SKM-1 treated with dmso at 0.1 percent for 144 hours (cell line): ENCODE results near the gene PTGS2.
"Not testable (repeated sequence)": the region's sequence is repeated elsewhere in the genome, so short reads cannot be mapped to it uniquely, and the experiment has no call there.

Experiments used
- DNase-seq: peaks from one replicate; lab custom pipeline; 2025; ENCODE audit not compliant: unreplicated experiment; lab: John Stamatoyannopoulos, UW

PTGS2 gene

DNA sequence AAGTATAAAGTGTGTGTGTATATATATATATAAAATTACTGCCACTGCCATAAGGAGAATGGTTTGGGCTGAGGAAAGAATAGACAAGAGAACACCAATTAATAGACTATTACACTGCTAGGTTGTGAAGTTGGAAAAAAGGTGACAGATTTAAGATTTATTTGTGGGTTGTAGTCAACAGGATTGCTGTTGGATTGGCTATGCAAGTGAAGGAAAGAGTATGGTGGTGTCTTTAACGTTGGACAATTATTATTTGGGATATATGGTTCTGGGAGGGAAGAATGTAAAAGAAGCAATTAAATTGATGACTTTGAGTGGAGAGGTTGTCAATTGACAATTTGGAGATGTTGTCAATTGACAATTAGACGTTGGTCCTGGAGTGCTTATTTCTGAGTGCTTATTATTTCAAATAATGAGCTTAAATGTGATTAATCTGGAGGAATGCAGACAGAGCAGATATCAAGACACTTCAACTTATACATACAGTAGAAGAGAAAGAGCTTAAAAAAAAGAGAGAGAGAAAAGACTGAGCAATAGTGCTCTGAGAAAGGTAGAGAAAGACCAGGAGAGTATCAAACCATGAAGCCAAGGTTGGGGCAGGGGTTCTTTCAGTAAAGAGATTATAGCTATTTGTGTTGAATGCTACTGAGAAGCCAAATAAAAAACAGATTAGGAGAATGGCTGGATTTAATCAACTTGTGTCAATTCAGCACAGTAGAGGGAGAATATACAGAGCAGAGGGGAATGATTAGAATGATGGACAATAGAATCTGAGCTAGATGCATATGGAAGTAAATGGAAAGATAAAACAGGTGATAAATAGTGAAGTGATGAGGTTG is 9.7 kb downstream of the PTGS2 start:
- DNase-seq = no peak

DNA sequence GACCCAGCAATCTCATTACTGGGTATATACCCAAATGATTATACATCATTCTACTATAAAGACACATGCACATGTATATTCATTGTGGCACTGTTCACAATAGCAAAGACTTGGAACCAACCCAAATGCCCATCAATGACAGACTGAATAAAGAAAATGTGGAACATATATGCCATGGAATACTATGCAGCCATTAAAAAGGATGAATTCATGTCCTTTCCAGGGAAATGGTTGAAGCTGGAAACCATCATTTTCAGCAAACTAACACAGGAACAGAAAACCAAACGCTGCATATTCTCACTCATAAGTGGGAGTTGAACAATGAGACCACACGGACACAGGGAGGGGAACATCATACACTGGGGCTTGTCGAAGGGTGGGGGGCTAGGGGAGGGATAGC is 10.4 kb downstream of the PTGS2 start:
- not testable (repeated sequence) for DNase-seq

- not testable (repeated sequence) for DNase-seq
Measured at GRCh38 chr1:186664217-186664616, 16.0 kb downstream of the PTGS2 start.

DNA sequence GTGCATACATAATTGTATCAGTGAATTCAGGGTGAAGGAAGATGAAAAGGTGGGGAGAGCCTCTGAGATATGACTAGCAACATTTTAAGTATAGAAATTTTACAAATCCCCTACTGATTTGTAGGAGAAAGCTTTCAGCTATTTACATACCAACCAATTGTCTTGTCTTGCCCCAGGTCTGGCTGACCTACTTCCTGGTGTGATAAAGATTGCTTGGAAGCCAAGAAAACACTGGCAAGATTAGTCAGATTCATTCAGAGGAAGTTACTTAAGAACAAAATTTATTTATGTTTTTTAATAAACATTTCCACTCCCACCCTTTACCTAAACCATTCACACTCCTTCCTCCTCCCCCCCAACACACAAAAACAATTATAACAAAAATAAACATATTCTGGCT is 17.5 kb downstream of the PTGS2 start:
- no peak for DNase-seq

DNA sequence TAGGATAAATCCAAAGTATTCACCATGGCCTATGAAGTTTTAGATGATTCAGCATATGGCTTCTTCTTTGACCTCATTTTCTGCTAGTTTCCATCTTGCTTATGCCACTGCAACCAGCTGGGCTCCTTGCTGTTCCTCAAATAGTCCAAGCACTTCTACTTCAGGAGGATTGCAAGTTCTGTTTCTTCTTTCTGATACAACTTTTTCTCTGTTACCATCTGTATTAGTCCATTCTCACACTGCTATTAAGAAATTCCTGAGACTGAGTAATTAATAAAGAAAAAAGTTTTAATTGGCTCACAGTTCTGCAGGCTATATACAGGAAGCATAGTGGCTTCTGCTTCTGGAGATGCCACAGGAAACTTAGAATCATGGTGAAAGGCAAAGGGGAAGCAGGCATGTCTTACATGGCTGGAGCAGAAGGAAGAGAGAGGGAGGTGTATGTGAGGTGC is 20.3 kb downstream of the PTGS2 start:
- no peak for DNase-seq

GRCh38 chr1:186658999-186659398 is 21.2 kb downstream of the PTGS2 start:
- no peak for DNase-seq

DNA sequence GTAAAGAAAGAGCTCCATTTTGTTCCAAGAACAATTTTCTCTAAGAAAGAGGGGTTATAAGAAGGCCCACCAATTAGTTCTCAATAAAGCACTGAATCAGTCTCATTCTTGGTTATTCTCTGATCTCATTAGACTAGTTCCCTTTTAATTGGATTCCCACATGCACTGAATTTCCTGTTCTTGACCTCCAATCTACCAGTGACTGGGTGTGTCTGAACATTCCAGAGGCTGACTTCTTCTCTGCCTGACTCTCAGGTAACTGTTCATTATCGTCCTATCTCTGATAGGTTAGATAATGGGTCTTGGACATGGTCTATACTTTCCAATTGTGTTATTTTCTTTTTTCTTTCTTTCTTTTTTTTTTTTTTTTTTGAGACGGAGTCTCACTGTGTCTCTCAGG is 22.7 kb downstream of the PTGS2 start:
- no peak for DNase-seq

DNA sequence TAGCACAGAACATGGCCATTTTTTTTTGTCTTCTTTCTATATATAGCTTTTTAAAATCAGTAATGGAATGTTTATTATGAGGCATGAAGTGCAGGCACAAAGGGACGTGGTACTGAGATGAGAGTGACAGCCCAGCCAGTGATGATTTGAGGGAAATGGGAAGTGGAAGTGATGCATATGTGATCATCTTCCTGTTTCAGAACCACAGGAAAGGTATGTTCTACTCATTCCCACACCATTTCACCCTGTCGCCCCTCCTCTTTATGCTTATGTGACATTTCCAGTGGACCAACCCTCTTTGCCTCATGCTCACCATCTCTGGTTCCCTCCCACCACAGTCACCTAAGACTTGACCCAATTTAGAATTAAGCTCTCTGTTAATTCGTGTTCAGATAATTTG is 24.3 kb downstream of the PTGS2 start:
- peak; percentile 41 for DNase-seq

DNA sequence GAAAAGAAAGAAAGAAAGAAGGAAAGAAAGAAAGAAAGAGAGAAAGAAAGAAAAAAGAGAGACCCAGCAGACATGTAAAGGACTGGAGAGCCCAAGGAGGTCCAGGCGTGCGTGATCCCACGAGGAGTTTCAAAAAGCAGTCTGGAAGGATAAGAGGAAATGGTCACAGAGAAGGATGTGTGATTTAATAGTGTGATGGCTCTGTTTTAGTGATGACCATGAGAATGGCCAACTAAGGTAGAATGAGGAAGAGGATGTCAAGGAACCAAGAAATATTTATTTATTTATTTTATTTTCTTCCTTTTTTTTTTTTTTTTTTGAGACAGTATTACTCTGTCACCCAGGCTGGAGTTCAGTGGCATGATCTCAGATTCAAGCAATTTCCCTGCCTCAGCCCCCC is 25.5 kb downstream of the PTGS2 start:
- no peak for DNase-seq

- no peak for DNase-seq
Measured at GRCh38 chr1:186653312-186653711, 26.9 kb downstream of the PTGS2 start.

- DNase-seq = no peak
Measured at GRCh38 chr1:186648613-186649012, 31.6 kb downstream of the PTGS2 start.

- DNase-seq = not testable (repeated sequence)
Measured at GRCh38 chr1:186647985-186648384, 32.2 kb downstream of the PTGS2 start.

- no peak for DNase-seq
Measured at GRCh38 chr1:186643614-186644013, 36.6 kb downstream of the PTGS2 start.

DNA sequence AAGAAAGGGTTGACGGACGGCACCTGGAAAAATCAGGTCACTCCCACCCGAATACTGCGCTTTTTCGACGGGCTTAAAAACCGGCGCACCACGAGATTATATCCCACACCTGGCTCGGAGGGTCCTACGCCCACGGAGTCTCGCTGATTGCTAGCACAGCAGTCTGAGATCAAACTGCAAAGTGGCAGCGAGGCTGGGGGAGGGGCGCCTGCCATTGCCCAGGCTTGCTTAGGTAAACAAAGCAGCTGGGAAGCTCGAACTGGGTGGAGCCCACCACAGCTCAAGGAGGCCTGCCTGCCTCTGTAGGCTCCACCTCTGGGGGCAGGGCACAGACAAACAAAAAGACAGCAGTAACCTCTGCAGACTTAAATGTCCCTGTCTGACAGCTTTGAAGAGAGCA is 42.7 kb downstream of the PTGS2 start:
- not testable (repeated sequence) for DNase-seq

DNA sequence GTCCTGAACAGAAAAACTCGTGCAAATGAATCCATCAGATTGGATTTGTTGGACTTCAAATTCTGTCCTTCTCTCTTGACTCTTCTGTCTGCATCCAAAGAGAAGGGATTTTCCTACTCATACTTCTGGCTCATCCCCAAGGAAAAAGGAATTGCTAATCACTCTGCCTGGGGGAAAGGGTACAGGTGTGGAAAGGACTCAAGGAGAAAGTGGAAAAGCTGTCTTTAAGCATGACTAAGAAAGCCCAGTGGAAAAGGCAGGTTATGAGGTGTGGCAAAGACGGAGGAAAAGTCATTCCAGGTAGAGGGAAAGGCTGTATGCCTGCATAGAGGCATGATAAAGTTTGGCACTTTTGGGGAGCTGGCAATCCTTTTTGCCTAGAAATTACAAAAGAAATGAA is 43.4 kb downstream of the PTGS2 start:
- DNase-seq = no peak

GRCh38 chr1:186634511-186634910 is 45.7 kb downstream of the PTGS2 start:
- no peak for DNase-seq

GRCh38 chr1:186633116-186633515 is 47.1 kb downstream of the PTGS2 start:
- no peak for DNase-seq

DNA sequence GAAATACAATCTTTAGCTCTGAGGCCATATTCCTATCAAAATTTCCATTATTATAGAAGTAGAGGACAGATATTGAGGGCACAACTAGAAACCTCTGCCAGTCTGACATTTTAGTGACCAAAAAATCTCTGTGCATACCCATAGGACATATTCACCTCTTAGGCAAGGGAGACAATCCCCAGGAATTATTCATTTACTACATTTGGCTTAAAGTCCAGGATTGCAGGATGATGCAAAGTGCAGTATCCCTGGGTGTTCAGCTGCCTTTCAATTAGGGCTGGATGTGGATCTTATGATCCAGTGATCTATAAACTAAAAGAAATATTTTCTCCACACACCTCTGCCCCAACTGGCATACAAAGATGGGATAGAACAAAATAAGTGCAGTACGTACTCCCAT is 50.9 kb downstream of the PTGS2 start:
- no peak for DNase-seq

DNA sequence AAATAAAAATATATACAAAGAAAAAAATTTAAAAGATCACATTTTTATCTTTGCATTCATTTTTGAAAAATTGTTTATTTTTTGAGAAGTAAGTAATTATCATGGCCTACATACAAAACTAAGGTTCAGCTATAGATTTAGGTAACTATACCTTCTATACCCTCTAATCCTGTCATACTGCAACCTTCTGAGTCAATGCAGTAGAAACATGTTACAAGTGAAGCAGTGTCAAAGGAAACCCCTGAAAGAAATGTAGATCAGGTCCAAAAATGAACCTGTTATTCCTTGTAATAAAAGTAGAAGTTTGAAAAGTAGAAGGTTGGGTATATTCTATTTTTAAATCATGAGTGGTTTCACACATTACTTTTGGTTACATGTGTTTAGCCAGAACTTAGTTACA is 51.3 kb downstream of the PTGS2 start:
- DNase-seq = no peak

- no peak for DNase-seq
Measured at GRCh38 chr1:186627019-186627418, 53.2 kb downstream of the PTGS2 start.

DNA sequence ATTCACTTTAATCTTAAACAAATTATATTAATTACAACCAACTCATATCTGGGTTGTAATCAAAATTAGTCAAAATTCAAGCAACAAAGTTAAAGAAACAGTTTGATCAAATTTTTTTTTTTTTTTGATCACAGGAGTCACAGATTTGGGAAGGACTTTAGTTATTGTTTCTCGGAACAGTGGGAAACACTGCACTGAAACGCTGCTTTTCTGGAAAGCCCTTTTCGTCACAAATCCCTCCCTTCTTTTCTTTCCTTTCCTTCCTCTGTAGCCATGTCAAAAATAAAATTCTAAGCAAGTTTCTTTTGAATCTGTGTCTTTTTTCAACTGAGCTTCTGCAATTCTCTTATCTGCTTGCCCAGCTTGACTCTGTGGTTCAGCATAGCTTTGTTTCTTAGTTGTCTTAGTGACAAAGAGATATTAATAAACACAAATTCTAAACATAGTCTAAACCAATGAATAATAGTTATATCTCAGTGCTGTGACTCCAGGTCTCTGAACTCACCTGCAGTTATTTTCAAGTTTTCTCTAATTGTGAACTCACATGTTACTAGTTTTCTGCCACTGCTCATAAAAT is 53.8 kb downstream of the PTGS2 start:
- peak; percentile 52 for DNase-seq

DNA sequence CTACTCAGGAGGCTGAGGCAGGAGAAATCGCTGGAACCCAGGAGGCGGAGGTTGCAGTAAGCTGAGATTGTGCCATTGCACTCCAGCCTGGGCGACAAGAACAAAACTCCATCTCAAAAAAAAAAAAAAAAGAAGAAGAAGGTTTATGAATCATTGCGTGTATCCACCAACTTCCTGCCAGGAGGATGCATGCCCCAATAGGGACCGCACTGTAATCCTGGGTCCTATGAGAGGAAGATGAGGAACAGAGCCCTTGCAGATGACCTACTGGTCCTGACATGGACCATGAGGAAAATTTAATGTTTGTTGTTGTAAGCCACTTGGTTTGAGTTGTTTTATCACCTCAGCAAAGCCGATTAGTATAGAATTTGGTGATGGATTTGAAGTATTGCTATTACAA is 56.7 kb downstream of the PTGS2 start:
- peak; percentile 55 for DNase-seq
